A549 (cell line): ENCODE measurements around the gene CCSER1. TPM values are rescaled to one million over a fixed set of nuclear protein-coding genes. Genes with fewer than 3 reads are reported as not detected.

Experiments
- ATAC-seq, 2 experiments: fragments of 200-7000 bp in 1 of 2; fragments of >200 bp in 1 of 2; cut with Nextera tagmentation in 1 of 2; cut with Tn5 transposase in 1 of 2; 3 replicates each; pipeline versions ENCODE4 v1.8.0 to v1.9.1; 2018 to 2020; ENCODE audit warnings: mild to moderate bottlenecking in 1 of 2, moderate library complexity in 1 of 2
- CTCF ChIA-PET: fragments of 300-600 bp; sonication (Branson Sonifier 250); formaldehyde crosslinking; extraction: SDS; loops from one replicate; lab custom pipeline; 2021; ENCODE audit warnings: antibody characterized with exemption, inconsistent platforms; lab: Yijun Ruan, JAX
- POLR2A ChIA-PET: fragments of 350-600 bp; formaldehyde crosslinking; extraction: SDS; loops from one replicate; lab custom pipeline; 2021; ENCODE audit warnings: antibody characterized with exemption, inconsistent platforms; lab: Yijun Ruan, JAX
- DNase-seq, 2 experiments: peaks; one replicate each; pipeline versions ENCODE4 v3.0.0 to v3.0.0-alpha.2; 2011 to 2016; ENCODE audit warnings: low read depth in 1 of 2, low spot score in 1 of 2
- FAIRE-seq: peaks from 2 replicates; lab custom pipeline; 2011; peaks lifted over from hg19 to GRCh38; lab: Jason Lieb, UNC
- H3K27ac ChIP-seq, 2 experiments: fragments of >200 bp; sonication (Bioruptor Twin); formaldehyde crosslinking; 3 replicates each; pipeline ENCODE4 v1.5.1; 2016 to 2017
- H3K4me1 ChIP-seq: fragments of >200 bp; sonication (Bioruptor Twin); formaldehyde crosslinking; 3 replicates; pipeline ENCODE4 v1.6.1; 2016
- H3K4me2 ChIP-seq: fragments of >200 bp; sonication (Bioruptor Twin); formaldehyde crosslinking; 3 replicates; pipeline ENCODE4 v1.6.1; 2016
- H3K4me3 ChIP-seq: fragments of >200 bp; sonication (Bioruptor Twin); formaldehyde crosslinking; 3 replicates; pipeline ENCODE4 v1.5.1; 2016
- H3K9me3 ChIP-seq: fragments of >200 bp; sonication (Bioruptor Twin); formaldehyde crosslinking; 3 replicates; pipeline ENCODE4 v1.6.1; 2016
- CHD4 ChIP-seq: fragments of 200-600 bp; sonication (generic); IDR thresholded peaks from 2 replicates; pipeline ENCODE4 v1.6.1; 2016; ENCODE audit warnings: antibody characterized with exemption, mild to moderate bottlenecking, borderline replicate concordance
- EHF ChIP-seq: fragments of 250-450 bp; sonication (Bioruptor Pico); IDR thresholded peaks from 2 replicates; pipeline ENCODE4 v1.5.0; 2020; ENCODE audit warnings: mild to moderate bottlenecking
- ESRRA ChIP-seq: fragments of 150-350 bp; IDR thresholded peaks from 2 replicates; pipeline ENCODE4 v1.6.1; 2014; ENCODE audit warnings: mild to moderate bottlenecking, low read length, borderline replicate concordance
- HMGXB4 ChIP-seq: fragments of 250-450 bp; sonication (Bioruptor Pico); IDR thresholded peaks from 2 replicates; pipeline ENCODE4 v1.5.0; 2021; ENCODE audit warnings: mild to moderate bottlenecking, moderate library complexity, borderline replicate concordance
- HOXA7 ChIP-seq: fragments of 250-450 bp; sonication (Bioruptor Pico); IDR thresholded peaks from 2 replicates; pipeline ENCODE4 v1.5.0; 2020; ENCODE audit warnings: mild to moderate bottlenecking, moderate library complexity
- HOXB13 ChIP-seq: fragments of 250-450 bp; sonication (Bioruptor Pico); IDR thresholded peaks from 2 replicates; pipeline ENCODE4 v1.5.0; 2020; ENCODE audit warnings: low read depth, mild to moderate bottlenecking, moderate library complexity
- HOXB5 ChIP-seq: fragments of 250-450 bp; sonication (Bioruptor Pico); IDR thresholded peaks from 2 replicates; pipeline ENCODE4 v1.5.0; 2020; ENCODE audit warnings: mild to moderate bottlenecking, moderate library complexity
- JUN ChIP-seq, 2 experiments: fragments of >200 bp; sonication (Bioruptor Twin); formaldehyde crosslinking; IDR thresholded peaks; 2 replicates in 1 of 2; 3 replicates in 1 of 2; pipeline ENCODE4 v1.6.1; 2016 to 2017
- MAFK ChIP-seq: fragments of 450-650 bp; IDR thresholded peaks from 2 replicates; pipeline ENCODE4 v1.6.1; 2014; ENCODE audit not compliant: partially characterized antibody
- MAX ChIP-seq: IDR thresholded peaks from 2 replicates; pipeline ENCODE4 v1.6.1; 2012
- MAZ ChIP-seq: fragments of 150-350 bp; IDR thresholded peaks from 2 replicates; pipeline ENCODE4 v1.6.1; 2014; ENCODE audit warnings: antibody characterized with exemption, low read depth, low read length, borderline replicate concordance
- MYC ChIP-seq: IDR thresholded peaks from 2 replicates; pipeline ENCODE4 v1.6.1; 2012; ENCODE audit warnings: mild to moderate bottlenecking, inconsistent platforms, low read length, improper control_type of control experiment, borderline replicate concordance
- PBX3 ChIP-seq: IDR thresholded peaks from 2 replicates; pipeline ENCODE4 v1.6.1; 2012
- POLR2A ChIP-seq: IDR thresholded peaks from 2 replicates; pipeline ENCODE4 v1.6.1; 2012; ENCODE audit warnings: mild to moderate bottlenecking, low read length
- RARB ChIP-seq: fragments of 250-450 bp; sonication (Bioruptor Pico); IDR thresholded peaks from 2 replicates; pipeline ENCODE4 v1.8.0; 2021; ENCODE audit warnings: mild to moderate bottlenecking, moderate library complexity
- RCOR1 ChIP-seq: fragments of 150-350 bp; IDR thresholded peaks from 2 replicates; pipeline ENCODE4 v1.6.1; 2014; ENCODE audit warnings: antibody characterized with exemption, low read length, low read depth
- ZC3H11A ChIP-seq: fragments of 450-650 bp; IDR thresholded peaks from 2 replicates; pipeline ENCODE4 v1.6.1; 2014; ENCODE audit warnings: antibody characterized with exemption, mild to moderate bottlenecking
- ZFP36 ChIP-seq: fragments of 450-650 bp; IDR thresholded peaks from 2 replicates; pipeline ENCODE4 v1.6.1; 2014; ENCODE audit warnings: borderline replicate concordance; ENCODE audit not compliant: partially characterized antibody
- ZNF302 ChIP-seq: fragments of 250-450 bp; sonication (Bioruptor Pico); IDR thresholded peaks from 2 replicates; pipeline ENCODE4 v1.9.0; 2021; ENCODE audit warnings: inconsistent platforms, mild to moderate bottlenecking, moderate library complexity
- ZSCAN20 ChIP-seq: fragments of 250-450 bp; sonication (Bioruptor Pico); IDR thresholded peaks from 2 replicates; pipeline ENCODE4 v1.8.0; 2022; ENCODE audit warnings: mild to moderate bottlenecking, moderate library complexity
- WGBS: methylation state at CpG from one replicate; pipeline ENCODE4 v1.1.6; 2017; ENCODE audit errors: missing lambda C conversion rate; 5-methylcytosine and 5-hydroxymethylcytosine counted together
- polyA plus RNA-seq, 4 experiments: library from polyadenylated mRNA; depleted of rRNA in 3 of 4; stranded (reverse); fragments of >200 nt; fragmentation: RNase III in 1 of 4; extraction: RNeasy Plus Mini Kit Qiagen cat#74134 plus additional on column Dnase treatment in 1 of 4; gene quantifications; 2 replicates in 3 of 4; 3 replicates in 1 of 4; pipeline ENCODE4 v1.2.3, GENCODE V29; 2011 to 2017

CCSER1 gene
- polyA plus RNA-seq, 2 of the 4 experiments (the other 2 are of a cell fraction) = 0.06 TPM; not detected in 1

- no peak for ATAC-seq
- CTCF ChIA-PET = no interaction called here
- Histone ChIP-seq H3K4me2 (no peak overlapping the region), H3K9me3 (no peaks in the 10 kb centered on the region), H3K4me3 (no peak overlapping the region), H3K4me1 (no peaks in the 10 kb centered on the region), H3K27ac (no peak overlapping the region)
- WGBS = 15% methylated on average over 2 of the region's 2 CpGs
- POLR2A ChIA-PET = no interaction called here
- DNase-seq = no peak
- no peak for TF ChIP-seq CHD4
- FAIRE-seq = no peak
These were observed 18.1 kb downstream of the CCSER1 start for GRCh38 chr4:90145319-90145718.

GRCh38 chr4:90146306-90146705 lies 19.1 kb downstream of the CCSER1 start:
- ChIA-PET POLR2A (no interaction called here), CTCF (no interaction called here)
- no peak overlapping the region for H3K4me2 ChIP-seq
- ATAC-seq = no peak
- FAIRE-seq = no peak
- H3K27ac ChIP-seq = no peak overlapping the region
- no peak for DNase-seq
- no peaks in the 10 kb centered on the region for H3K4me1 ChIP-seq
- 21% methylated on average over 5 of the region's 5 CpGs for WGBS
- no peak overlapping the region for H3K4me3 ChIP-seq
- TF ChIP-seq HOXA7 (no peak), MAZ (no peak), POLR2A (no peak), PBX3 (no peak), ZNF302 (CRISPR knock-in tag) (no peak), RARB (CRISPR knock-in tag) (no peak), JUN (IDR thresholded peaks at IDR 0.05) (no peak), HMGXB4 (CRISPR knock-in tag) (no peak), HOXB5 (no peak), ZSCAN20 (CRISPR knock-in tag) (no peak), MAFK (no peak), MAX (no peak), ZFP36 (no peak), HOXB13 (CRISPR knock-in tag) (no peak), ZC3H11A (no peak), RCOR1 (no peak), MYC (no peak), ESRRA (no peak)
- H3K9me3 ChIP-seq = no peaks in the 10 kb centered on the region

GRCh38 chr4:90148574-90149148 lies 21.5 kb downstream of the CCSER1 start:
- ChIA-PET POLR2A (no interaction called here), CTCF (no interaction called here)
- ATAC-seq (no peak), FAIRE-seq (no peak), DNase-seq (no peak)
- Histone ChIP-seq H3K4me2 (no peak overlapping the region), H3K4me1 (no peaks in the 10 kb centered on the region), H3K4me3 (no peak overlapping the region), H3K9me3 (no peaks in the 10 kb centered on the region), H3K27ac (no peak overlapping the region)
- no peak for TF ChIP-seq EHF
- TF ChIP-seq HOXB13 (CRISPR knock-in tag) = no peak
- WGBS = 36% methylated on average over 2 of the region's 2 CpGs
